Measurements from ENCODE around the gene PCDHA6.

- TF ChIP-seq, protein P1, sequence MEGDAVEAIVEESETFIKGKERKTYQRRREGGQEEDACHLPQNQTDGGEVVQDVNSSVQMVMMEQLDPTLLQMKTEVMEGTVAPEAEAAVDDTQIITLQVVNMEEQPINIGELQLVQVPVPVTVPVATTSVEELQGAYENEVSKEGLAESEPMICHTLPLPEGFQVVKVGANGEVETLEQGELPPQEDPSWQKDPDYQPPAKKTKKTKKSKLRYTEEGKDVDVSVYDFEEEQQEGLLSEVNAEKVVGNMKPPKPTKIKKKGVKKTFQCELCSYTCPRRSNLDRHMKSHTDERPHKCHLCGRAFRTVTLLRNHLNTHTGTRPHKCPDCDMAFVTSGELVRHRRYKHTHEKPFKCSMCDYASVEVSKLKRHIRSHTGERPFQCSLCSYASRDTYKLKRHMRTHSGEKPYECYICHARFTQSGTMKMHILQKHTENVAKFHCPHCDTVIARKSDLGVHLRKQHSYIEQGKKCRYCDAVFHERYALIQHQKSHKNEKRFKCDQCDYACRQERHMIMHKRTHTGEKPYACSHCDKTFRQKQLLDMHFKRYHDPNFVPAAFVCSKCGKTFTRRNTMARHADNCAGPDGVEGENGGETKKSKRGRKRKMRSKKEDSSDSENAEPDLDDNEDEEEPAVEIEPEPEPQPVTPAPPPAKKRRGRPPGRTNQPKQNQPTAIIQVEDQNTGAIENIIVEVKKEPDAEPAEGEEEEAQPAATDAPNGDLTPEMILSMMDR (IDR thresholded peaks at IDR 0.05; ENCODE audit: insufficient read depth, low read length, poor library complexity, severe bottlenecking) = no peak
- no peak for TF ChIP-seq EZH2phosphoT487 (conservative IDR thresholded peaks at IDR 0.05; ENCODE audit: low read length)
Observed at GRCh38 chr5:140842798-140843733, 15.3 kb downstream of the PCDHA6 start.

Data from SU-DHL-6 (cell line).